D341Med (cell line): Measurements from ENCODE around the gene RUNX2.
"Not testable (repeated sequence)": the region's sequence is repeated elsewhere in the genome, so short reads cannot be mapped to it uniquely, and the experiment has no call there.

Source experiments
- DNase-seq: peaks from one replicate; pipeline ENCODE4 v3.0.0; 2012; ENCODE audit warnings: low spot score

RUNX2 gene

GRCh38 chr6:45327956-45328522 lies at the start of gene RUNX2:
RUNX2 (plus strand) TSS chr6:45328330; CDS start chr6:45328727, 397 bp downstream.
- no peak for DNase-seq

DNA sequence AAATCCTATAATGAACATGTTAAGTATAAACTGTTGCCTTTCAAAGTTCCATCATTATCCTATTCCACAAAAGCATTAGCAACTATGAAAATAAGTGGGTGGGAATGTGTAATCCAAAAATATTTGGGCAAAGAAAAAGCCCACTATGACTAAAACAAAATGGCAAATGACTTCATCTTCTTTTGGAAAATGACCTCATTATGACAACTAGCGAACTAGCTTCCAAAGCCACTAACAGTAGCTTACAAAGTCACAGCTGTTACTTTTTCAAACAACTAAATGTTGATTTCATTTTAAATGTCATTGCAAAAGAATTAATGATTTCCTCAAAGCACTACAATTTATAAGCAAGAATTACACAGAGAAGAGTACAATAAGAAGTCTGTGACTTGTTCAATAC lies 49.8 kb upstream of the RUNX2 start:
- no peak for DNase-seq

DNA sequence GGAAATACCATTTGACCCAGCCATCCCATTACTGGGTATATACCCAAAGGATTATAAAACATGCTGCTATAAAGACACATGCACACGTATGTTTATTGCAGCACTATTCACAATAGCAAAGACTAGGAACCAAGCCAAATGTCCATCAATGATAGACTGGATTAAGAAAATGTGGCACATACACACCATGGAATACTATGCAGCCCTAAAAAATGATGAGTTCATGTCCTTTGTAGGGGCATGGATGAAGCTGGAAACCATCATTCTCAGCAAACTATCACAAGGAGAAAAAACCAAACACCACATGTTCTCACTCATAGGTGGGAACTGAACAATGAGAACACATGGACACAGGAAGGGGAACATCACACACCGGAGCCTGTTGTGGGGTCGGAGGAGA lies 41.4 kb upstream of the RUNX2 start:
- DNase-seq, result not testable (repeated sequence)

DNA sequence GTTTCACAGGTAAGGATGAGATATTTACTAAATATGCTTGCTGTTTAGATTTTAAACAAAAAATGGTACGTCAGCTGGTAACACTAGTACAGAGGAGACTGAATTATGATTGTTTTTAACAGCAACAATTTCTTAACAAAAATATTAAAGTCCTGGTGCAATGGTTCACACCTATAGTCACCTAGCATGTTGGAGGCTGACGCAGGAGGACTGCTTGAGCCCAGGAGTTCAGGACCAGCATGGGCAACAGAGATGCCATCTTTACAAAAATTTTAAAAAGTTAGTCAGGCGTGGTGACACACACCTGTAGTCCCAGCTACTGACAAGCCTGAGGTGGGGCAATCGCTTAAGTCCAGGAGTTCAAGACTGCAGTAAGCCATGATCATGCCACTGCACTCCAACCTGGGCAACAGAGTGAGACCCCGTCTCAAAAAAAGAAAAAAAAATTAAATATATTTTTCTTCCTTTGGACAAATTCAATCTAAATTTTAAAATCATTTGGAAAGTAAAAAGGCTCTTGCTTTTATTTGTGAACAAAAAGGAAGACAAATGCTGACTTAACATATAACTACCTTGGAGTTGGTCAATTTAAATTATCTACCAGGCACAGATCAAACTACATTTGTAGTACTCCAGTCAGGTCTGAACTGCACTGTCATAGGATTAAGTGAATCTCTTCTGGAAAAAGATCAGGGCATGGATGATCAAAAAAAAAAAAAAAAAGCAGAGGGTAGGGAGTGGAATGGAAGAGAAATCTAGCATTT lies 38.2 kb upstream of the RUNX2 start:
- DNase-seq, result no peak

DNA sequence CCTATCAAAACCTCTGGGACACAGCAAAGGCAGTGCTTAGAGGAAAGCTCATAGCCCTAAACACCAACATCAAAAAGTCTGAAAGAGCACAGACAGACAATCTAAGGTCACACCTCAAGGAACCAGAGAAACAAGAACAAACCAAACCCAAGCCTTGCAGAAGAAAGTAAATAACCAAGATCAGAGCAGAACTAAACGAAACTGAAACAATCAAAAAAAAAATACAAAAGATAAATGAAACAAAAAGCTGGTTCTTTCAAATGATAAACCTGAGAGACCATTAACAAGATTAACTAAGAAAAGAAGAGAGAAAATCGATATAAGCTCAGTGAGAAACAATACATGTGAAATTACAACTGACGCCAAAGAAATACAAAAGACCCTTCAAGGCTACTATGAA lies 34.8 kb upstream of the RUNX2 start:
- DNase-seq, result no peak

DNA sequence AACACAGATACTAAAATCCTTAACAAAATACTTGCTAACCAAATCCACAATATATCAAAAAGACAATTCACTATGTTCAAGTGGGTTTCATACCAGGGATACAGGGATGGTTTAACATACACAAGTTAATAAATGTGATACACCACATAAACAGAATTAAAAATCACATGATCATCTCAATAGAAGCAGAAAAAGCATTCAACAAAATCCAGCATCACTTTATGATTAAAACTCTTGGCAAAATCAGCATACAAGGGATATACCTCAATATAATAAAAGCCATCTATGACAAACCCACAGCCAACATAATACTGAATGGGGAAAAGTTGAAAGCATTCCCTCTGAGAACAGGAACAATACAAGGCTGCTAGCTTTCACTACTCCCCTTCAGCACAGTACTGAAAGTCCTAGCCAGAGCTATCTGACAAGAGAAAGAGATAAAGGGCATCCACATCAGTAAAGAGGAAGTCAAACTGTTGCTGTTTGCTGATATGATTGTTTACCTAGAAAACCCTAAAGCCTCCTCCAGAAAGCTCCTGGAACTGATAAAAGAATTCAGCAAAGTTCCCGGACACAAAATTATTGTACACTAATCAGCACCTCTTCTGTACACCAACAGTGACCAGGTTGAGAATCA lies 33.9 kb upstream of the RUNX2 start:
- not testable (repeated sequence) for DNase-seq

DNA sequence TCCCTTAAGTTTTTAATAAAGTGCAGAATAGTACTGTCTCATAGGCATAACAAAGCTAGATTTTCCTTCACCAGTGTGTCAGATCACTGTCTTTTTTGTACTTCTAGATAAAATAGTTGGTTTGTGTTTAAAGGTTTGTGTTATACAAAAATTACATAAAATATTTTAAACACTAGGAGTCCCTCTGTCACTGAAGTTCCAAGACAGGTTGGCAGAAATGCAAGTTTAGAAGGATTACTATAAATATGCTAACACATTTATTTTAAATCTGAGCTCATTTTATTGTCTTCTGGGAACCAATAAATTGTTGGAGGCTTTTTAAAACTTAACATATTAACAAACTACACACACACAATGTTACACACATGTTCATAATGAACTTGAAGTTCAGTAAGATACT lies 30.8 kb upstream of the RUNX2 start:
- DNase-seq, result no peak

GRCh38 chr6:45299096-45299581 lies 29.0 kb upstream of the RUNX2 start:
- no peak for DNase-seq

GRCh38 chr6:45300736-45301135 lies 27.4 kb upstream of the RUNX2 start:
- no peak for DNase-seq

GRCh38 chr6:45301348-45302142 lies 26.6 kb upstream of the RUNX2 start:
- DNase-seq, result no peak

DNA sequence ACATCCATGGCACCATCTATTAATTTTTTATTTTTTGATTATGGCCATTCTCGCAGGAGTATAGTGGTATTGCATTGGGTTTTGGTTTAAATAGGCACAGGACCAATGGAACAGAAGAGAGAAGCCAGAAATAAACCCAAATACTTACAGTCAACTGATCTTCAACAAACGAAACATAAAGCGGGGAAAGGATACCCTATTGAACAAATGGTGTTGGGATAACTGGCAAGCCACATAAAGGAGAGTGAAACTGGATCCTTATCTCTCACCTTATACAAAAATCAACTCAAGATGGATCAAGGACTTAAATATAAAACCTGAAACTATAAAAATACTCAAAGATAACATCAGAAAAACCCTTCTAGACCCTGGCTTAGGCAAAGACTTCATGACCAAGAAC lies 25.3 kb upstream of the RUNX2 start:
- DNase-seq, result no peak

DNA sequence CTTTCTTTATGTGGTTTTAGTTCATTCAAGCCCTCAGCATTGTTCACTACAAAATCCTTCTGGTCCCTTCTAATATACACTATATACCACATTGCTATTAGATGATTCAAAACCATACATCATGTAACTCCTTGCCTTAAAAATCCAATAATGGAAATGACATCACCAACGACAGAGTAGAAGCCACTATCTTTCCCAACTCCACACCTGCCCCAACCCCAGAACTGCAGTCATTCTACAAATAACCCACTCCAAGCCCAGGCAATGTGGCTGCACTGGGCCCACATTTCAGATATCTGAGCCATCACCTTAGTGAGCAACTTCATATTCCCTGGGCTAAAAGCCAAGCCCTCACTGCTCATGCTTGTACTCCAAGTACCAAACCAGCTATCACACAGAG lies 22.6 kb upstream of the RUNX2 start:
- no peak for DNase-seq

- no peak for DNase-seq
These were observed 17.9 kb upstream of the RUNX2 start for GRCh38 chr6:45310118-45310788.

GRCh38 chr6:45314146-45314545 lies 14.0 kb upstream of the RUNX2 start:
- DNase-seq, result no peak

DNA sequence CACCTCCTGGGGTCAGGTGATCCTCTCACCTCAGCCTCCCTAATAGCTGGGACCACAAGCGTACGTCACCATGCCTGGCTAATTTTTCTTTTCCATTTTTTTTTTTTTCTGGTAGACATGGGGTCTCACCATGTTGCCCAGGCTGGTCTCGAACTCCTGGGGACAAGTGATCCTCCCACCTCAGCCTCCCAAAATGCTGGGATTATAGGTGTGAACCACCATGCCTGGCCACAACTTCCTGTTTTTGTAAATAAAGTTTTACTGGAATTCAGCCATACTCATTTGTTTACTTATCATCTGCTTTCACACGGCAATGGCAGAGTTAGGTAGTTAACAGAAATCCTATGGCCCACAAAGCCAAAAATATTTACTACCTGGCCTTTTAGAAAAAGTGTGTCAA lies 7.8 kb upstream of the RUNX2 start:
- no peak for DNase-seq

GRCh38 chr6:45323656-45324224 lies 4.4 kb upstream of the RUNX2 start:
- DNase-seq, result no peak

- DNase-seq, result no peak
These were observed 1.3 kb upstream of the RUNX2 start for GRCh38 chr6:45326698-45327417.

DNA sequence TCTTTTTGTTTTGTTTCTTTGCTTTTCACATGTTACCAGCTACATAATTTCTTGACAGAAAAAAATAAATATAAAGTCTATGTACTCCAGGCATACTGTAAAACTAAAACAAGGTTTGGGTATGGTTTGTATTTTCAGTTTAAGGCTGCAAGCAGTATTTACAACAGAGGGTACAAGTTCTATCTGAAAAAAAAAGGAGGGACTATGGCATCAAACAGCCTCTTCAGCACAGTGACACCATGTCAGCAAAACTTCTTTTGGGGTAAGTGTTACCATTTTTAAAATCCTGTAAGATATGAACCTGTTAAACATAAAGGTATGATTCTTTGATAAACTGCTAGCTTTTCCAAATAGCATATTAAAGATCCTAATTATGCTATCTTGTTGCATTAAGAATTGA lies 393 bp downstream of the RUNX2 start:
- no peak for DNase-seq

DNA sequence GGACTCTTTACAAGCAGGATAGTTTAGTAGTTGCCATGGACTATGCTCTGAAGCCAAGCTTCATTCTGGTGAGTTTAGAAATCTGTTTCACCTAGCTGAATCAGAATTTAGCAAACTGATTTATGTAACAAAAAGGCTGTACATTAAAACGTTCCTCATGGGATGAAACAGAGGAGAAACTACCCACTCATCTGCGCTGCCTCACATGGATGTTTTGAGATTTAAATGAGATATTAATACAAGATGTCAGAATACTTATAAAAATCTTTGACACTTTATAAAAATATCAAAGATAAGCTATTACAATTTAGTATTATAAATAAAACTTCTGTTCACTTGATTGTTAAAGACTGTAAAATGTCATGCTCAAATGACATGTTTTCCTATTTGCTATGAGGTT lies 16.8 kb downstream of the RUNX2 start:
- DNase-seq, result no peak

GRCh38 chr6:45350186-45350710 lies 22.1 kb downstream of the RUNX2 start:
- no peak for DNase-seq

DNA sequence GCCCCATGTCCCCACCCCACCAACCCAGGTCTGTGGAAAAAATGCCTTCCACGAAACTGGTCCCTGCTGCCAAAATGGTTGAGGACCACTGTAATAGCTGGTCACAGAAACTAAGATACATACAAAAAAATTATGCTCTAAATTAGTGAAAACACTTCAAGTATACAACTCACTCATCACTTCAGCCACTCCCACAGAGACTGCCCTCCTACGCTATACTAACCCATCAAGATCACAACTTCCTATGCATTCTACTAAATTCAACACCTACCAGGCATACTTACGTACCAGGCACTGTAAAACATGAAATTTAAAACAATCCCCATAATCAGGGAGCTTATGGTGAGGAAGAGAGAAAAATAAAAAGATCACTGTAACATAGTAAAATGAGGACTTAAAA lies 22.9 kb downstream of the RUNX2 start:
- DNase-seq, result no peak
